Measurements from ENCODE around the gene LRRC27. TPM values are rescaled to one million over a fixed set of nuclear protein-coding genes. Genes with fewer than 3 reads are reported as not detected.

Gene LRRC27
- polyA plus RNA-seq, 3 donors = 3.6 to 12.8 (median 3.6) TPM

- no peaks in the 10 kb centered on the region for H3K9me3 Mint-ChIP-seq
- H3K4me3 ChIP-seq (replicated peaks in 1 of 3; ENCODE audit: low read depth in 2 of 3, low read length in 3 of 3) = peak overlapping the region in 1 of 3 experiments; percentile 96
- no peak overlapping the region for H2AFZ ChIP-seq (ENCODE audit: insufficient read depth, low read depth, low read length, poor library complexity, severe bottlenecking)
- no peaks in the 10 kb centered on the region for H3K27me3 Mint-ChIP-seq (ENCODE audit: low read depth in 3 of 3)
- H3K79me2 ChIP-seq (ENCODE audit: insufficient read depth, low read length) = peaks cover 45% of the 10 kb centered on the region
- peak overlapping the region in 5 of 7 donors; percentile 15 to 94 (median 22) for H3K27ac Mint-ChIP-seq
- no peak overlapping the region for H3K9ac ChIP-seq (ENCODE audit: insufficient read depth, low read length, poor library complexity, severe bottlenecking)
- H3K27me3 ChIP-seq (ENCODE audit: control insufficient read depth in 2 of 2, insufficient read depth in 2 of 2, low read length in 2 of 2) = no peaks in the 10 kb centered on the region
- no peak for DNase-seq
- no peak for TF ChIP-seq CTCF (IDR thresholded peaks at IDR 0.05)
- H3K4me2 ChIP-seq (replicated peaks; ENCODE audit: extremely low read depth, low read length, poor library complexity, severe bottlenecking) = no peak overlapping the region
- no peak overlapping the region for H3K4me3 Mint-ChIP-seq
- peaks cover 17% of the 10 kb centered on the region for H4K20me1 ChIP-seq (ENCODE audit: insufficient read depth, low read length)
- peaks cover 77% of the 10 kb centered on the region for H3K4me1 Mint-ChIP-seq
- WGBS (ENCODE audit: insufficient coverage) = 100% methylated on average over 2 of the region's 7 CpGs
- peak overlapping the region; percentile 3 to 86 for H3K27ac ChIP-seq (ENCODE audit: low read depth in 1 of 2, low read length in 2 of 2)
- H3K4me1 ChIP-seq (ENCODE audit: control insufficient read depth in 1 of 2, insufficient read depth in 2 of 2, low read length in 2 of 2) = peaks cover 63 to 77% of the 10 kb centered on the region in 2 donors
- H3K36me3 ChIP-seq (replicated peaks in 1 of 2; ENCODE audit: control insufficient read depth in 1 of 2, insufficient read depth in 2 of 2, low read length in 2 of 2) = no peaks in the 10 kb centered on the region
- intact Hi-C loops (cut with micrococcal nuclease) = loop anchor here (5.0 to 10.0 kb wide), 2 partner anchors 201 to 431 kb away; partner anchors contain the start of genes INPP5A (in 1 of the 2) and PPP2R2D (in 1 of the 2)
- no peaks in the 10 kb centered on the region for H3K9me3 ChIP-seq (replicated peaks in 1 of 2; ENCODE audit: control insufficient read depth in 1 of 2, insufficient read depth in 1 of 2, low read length in 2 of 2)
- H3K36me3 Mint-ChIP-seq = peaks cover 10 to 16% of the 10 kb centered on the region in 2 donors
These were observed 1.4 kb downstream of the LRRC27 start for GRCh38 chr10:132333386-132333785.

- peak overlapping the region; percentile 1 to 79 (median 26) for H3K4me3 ChIP-seq (replicated peaks in 1 of 3; ENCODE audit: low read depth in 2 of 3, low read length in 3 of 3)
- Mint-ChIP-seq H3K36me3 (peaks cover 15 to 21% of the 10 kb centered on the region in 2 donors), H3K27ac (peak overlapping the region; percentile 88 to 95 (median 92)), H3K4me1 (peaks cover 64% of the 10 kb centered on the region), H3K27me3 (ENCODE audit: low read depth in 3 of 3) (peaks cover 0 to 1% (median 0%) of the 10 kb centered on the region in 3 donors), H3K4me3 (peak overlapping the region; percentile 93 to 97), H3K9me3 (no peaks in the 10 kb centered on the region)
- 62% methylated on average over 3 of the region's 4 CpGs for WGBS (ENCODE audit: insufficient coverage)
- peak overlapping the region; percentile 64 to 82 for H3K27ac ChIP-seq (ENCODE audit: low read depth in 1 of 2, low read length in 2 of 2)
- peak overlapping the region; percentile 79 for H2AFZ ChIP-seq (ENCODE audit: insufficient read depth, low read depth, low read length, poor library complexity, severe bottlenecking)
- H3K4me2 ChIP-seq (replicated peaks; ENCODE audit: extremely low read depth, low read length, poor library complexity, severe bottlenecking) = peak overlapping the region; percentile 73
- H3K9me3 ChIP-seq (replicated peaks in 1 of 2; ENCODE audit: control insufficient read depth in 1 of 2, insufficient read depth in 1 of 2, low read length in 2 of 2) = no peaks in the 10 kb centered on the region
- H3K9ac ChIP-seq (ENCODE audit: insufficient read depth, low read length, poor library complexity, severe bottlenecking) = no peak overlapping the region
- intact Hi-C loops (cut with micrococcal nuclease) = loop anchor here (5.0 to 10.0 kb wide), 2 partner anchors 200 to 432 kb away; partner anchors contain the start of genes INPP5A (in 1 of the 2) and PPP2R2D (in 1 of the 2)
- DNase-seq = no peak
- no peaks in the 10 kb centered on the region for H3K27me3 ChIP-seq (ENCODE audit: control insufficient read depth in 2 of 2, insufficient read depth in 2 of 2, low read length in 2 of 2)
- peaks cover 50 to 64% of the 10 kb centered on the region in 2 donors for H3K4me1 ChIP-seq (ENCODE audit: control insufficient read depth in 1 of 2, insufficient read depth in 2 of 2, low read length in 2 of 2)
- peaks cover 0 to 5% of the 10 kb centered on the region in 2 donors for H3K36me3 ChIP-seq (replicated peaks in 1 of 2; ENCODE audit: control insufficient read depth in 1 of 2, insufficient read depth in 2 of 2, low read length in 2 of 2)
- peaks cover 4% of the 10 kb centered on the region for H4K20me1 ChIP-seq (ENCODE audit: insufficient read depth, low read length)
- no peak for TF ChIP-seq CTCF (IDR thresholded peaks at IDR 0.05)
- H3K79me2 ChIP-seq (ENCODE audit: insufficient read depth, low read length) = peaks cover 32% of the 10 kb centered on the region
These were observed 2.7 kb downstream of the LRRC27 start for GRCh38 chr10:132334631-132335188.
